Neural progenitor cell (in vitro differentiated cells): Measurements from ENCODE around the gene MSI2.

Source experiments
- EZH2 ChIP-seq: fragments of 200-600 bp; sonication (generic); IDR thresholded peaks from 2 replicates; pipeline ENCODE4 v1.6.1; 2017; ENCODE audit warnings: antibody characterized with exemption, mild to moderate bottlenecking, moderate library complexity
- EZH2phosphoT487 ChIP-seq: fragments of 200-600 bp; sonication (generic); IDR thresholded peaks from 2 replicates; pipeline ENCODE4 v1.6.1; 2017; ENCODE audit warnings: antibody characterized with exemption
- TF ChIP-seq, protein P1 (sequence below): fragments of 200-600 bp; sonication (generic); IDR thresholded peaks from 2 replicates; pipeline ENCODE4 v1.5.1; 2017; ENCODE audit warnings: antibody characterized with exemption, mild to moderate bottlenecking

DNA sequence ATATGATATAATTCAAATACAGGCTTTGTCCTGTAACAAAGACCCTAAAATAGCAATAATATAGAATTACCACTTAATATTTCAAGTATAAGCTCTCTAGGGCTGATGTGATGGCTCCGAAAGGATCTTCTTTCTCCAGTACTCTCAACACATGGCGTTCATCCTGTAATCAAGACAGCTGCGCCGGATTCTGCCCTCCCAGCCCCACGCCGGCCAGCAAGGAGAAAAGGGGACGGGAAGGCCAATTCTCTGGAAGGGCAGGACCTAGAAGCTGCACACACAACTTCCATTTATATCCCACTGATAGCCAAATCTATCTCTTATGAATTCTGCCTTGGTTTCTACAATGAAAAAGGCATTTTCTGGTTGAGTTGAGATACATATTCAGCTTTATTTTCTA, 456.8 kb downstream of the MSI2 start:
- TF ChIP-seq, protein P1, sequence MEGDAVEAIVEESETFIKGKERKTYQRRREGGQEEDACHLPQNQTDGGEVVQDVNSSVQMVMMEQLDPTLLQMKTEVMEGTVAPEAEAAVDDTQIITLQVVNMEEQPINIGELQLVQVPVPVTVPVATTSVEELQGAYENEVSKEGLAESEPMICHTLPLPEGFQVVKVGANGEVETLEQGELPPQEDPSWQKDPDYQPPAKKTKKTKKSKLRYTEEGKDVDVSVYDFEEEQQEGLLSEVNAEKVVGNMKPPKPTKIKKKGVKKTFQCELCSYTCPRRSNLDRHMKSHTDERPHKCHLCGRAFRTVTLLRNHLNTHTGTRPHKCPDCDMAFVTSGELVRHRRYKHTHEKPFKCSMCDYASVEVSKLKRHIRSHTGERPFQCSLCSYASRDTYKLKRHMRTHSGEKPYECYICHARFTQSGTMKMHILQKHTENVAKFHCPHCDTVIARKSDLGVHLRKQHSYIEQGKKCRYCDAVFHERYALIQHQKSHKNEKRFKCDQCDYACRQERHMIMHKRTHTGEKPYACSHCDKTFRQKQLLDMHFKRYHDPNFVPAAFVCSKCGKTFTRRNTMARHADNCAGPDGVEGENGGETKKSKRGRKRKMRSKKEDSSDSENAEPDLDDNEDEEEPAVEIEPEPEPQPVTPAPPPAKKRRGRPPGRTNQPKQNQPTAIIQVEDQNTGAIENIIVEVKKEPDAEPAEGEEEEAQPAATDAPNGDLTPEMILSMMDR: no peak
- TF ChIP-seq EZH2 (no peak), EZH2phosphoT487 (no peak)
